Activated CD8-positive, alpha-beta T cell treated with anti-CD3 and anti-CD28 coated beads, Interleukin-2, amount 10 ng/mL, durations not matched to agents 7 days and 5 days (primary cell): ENCODE results near the gene SLFN14. TPM values are rescaled to one million over a fixed set of nuclear protein-coding genes. Genes with fewer than 3 reads are reported as not detected.
"Not testable (repeated sequence)": the region's sequence is repeated elsewhere in the genome, so short reads cannot be mapped to it uniquely, and the experiment has no call there.

Experiments used
- ATAC-seq: fragments of 150-1000 bp; cut with Tn5 transposase; one replicate; pipeline ENCODE4 v1.10.0; 2021; ENCODE audit warnings: moderate library complexity
- CTCF ChIA-PET: fragments of 350-600 bp; sonication (Branson Sonifier 250); formaldehyde crosslinking; loops from one replicate; lab custom pipeline; 2021; ENCODE audit warnings: antibody characterized with exemption; lab: Charles Lee
- POLR2A ChIA-PET: fragments of 350-600 bp; sonication (Branson Sonifier 250); formaldehyde crosslinking; loops from one replicate; lab custom pipeline; 2021; ENCODE audit warnings: antibody characterized with exemption; lab: Charles Lee
- DNase-seq: peaks from one replicate; pipeline ENCODE4 v3.0.0-alpha.2; 2020
- H3K27ac Mint-ChIP-seq: one replicate; pipeline ENCODE4 v1.8.0; 2021; ENCODE audit warnings: mild to moderate bottlenecking, mixed read lengths
- H3K27me3 Mint-ChIP-seq: one replicate; pipeline ENCODE4 v1.8.0; 2021; ENCODE audit warnings: low read depth, mixed read lengths
- H3K36me3 Mint-ChIP-seq: one replicate; pipeline ENCODE4 v1.8.0; 2021; ENCODE audit warnings: low read depth, mixed read lengths
- H3K4me1 Mint-ChIP-seq: one replicate; pipeline ENCODE4 v1.8.0; 2021; ENCODE audit warnings: low read depth, mixed read lengths
- H3K4me3 Mint-ChIP-seq: one replicate; pipeline ENCODE4 v1.8.0; 2021; ENCODE audit warnings: mild to moderate bottlenecking, mixed read lengths
- H3K9me3 Mint-ChIP-seq: one replicate; pipeline ENCODE4 v1.8.0; 2022; ENCODE audit warnings: mixed read lengths; ENCODE audit not compliant: insufficient read depth
- total RNA-seq, 2 experiments: library from RNA; stranded (reverse); gene quantifications; one replicate each; pipeline ENCODE4 v1.2.3, GENCODE V29; 2021

Gene SLFN14
- total RNA-seq, 2 experiments from 2014 or later: not detected

GRCh38 chr17:35586569-35587073 lies 26.0 kb upstream of the SLFN14 start:
- H3K27ac Mint-ChIP-seq: peak overlapping the region; percentile 96
- ChIA-PET CTCF (interaction anchor here (0.7 to 1.9 kb wide), 5 partner anchors 8 to 273 kb away, joined by 3 to 17 read pairs (median 6); partner anchors contain the start of genes PEX12 and SLFN12L), POLR2A (interaction anchor here (0.6 to 4.2 kb wide), 8 partner anchors 9 to 507 kb away, joined by 3 to 106 read pairs (median 4); partner anchors contain the start of genes PEX12, SLFN12L and TAF15)
- no peak for DNase-seq
- H3K36me3 Mint-ChIP-seq: peaks cover 6% of the 10 kb centered on the region
- no peaks in the 10 kb centered on the region for H3K9me3 Mint-ChIP-seq
- peak overlapping the region; percentile 89 for H3K4me3 Mint-ChIP-seq
- peak; percentile 9 for ATAC-seq
- peaks cover 29% of the 10 kb centered on the region for H3K4me1 Mint-ChIP-seq
- peaks cover 12% of the 10 kb centered on the region for H3K27me3 Mint-ChIP-seq

- no peak overlapping the region for H3K27ac Mint-ChIP-seq
- H3K36me3 Mint-ChIP-seq: peaks cover 3% of the 10 kb centered on the region
- H3K4me1 Mint-ChIP-seq: peaks cover 22% of the 10 kb centered on the region
- peaks cover 12% of the 10 kb centered on the region for H3K27me3 Mint-ChIP-seq
- ATAC-seq (no peak), DNase-seq (no peak)
- CTCF ChIA-PET: no interaction called here
- POLR2A ChIA-PET: no interaction called here
- H3K4me3 Mint-ChIP-seq: no peak overlapping the region
- no peaks in the 10 kb centered on the region for H3K9me3 Mint-ChIP-seq
These were observed 23.4 kb upstream of the SLFN14 start for GRCh38 chr17:35584061-35584460.

GRCh38 chr17:35578929-35579432 lies 18.4 kb upstream of the SLFN14 start:
- peaks cover 15% of the 10 kb centered on the region for H3K36me3 Mint-ChIP-seq
- ChIA-PET CTCF (interaction anchor here (1.1 to 2.6 kb wide), 13 partner anchors 8 to 459 kb away, joined by 4 to 18 read pairs (median 7); partner anchors contain the start of genes AP2B1, RAD51D and TAF15), POLR2A (interaction anchor here (0.5 to 6.2 kb wide), 20 partner anchors 9 to 365 kb away, joined by 3 to 106 read pairs (median 6); partner anchors contain the start of genes AP2B1, SLFN12L and SLFN5)
- H3K27me3 Mint-ChIP-seq: peaks cover 4% of the 10 kb centered on the region
- ATAC-seq: no peak
- peaks cover 28% of the 10 kb centered on the region for H3K4me1 Mint-ChIP-seq
- H3K27ac Mint-ChIP-seq: peak overlapping the region; percentile 96
- no peak for DNase-seq
- H3K9me3 Mint-ChIP-seq: no peaks in the 10 kb centered on the region
- H3K4me3 Mint-ChIP-seq: peak overlapping the region; percentile 93

- ChIA-PET POLR2A (interaction anchor here (0.6 to 6.2 kb wide), 20 partner anchors 10 to 365 kb away, joined by 3 to 106 read pairs (median 6); partner anchors contain the start of genes AP2B1, SLFN12L and SLFN5), CTCF (interaction anchor here (1.1 to 2.6 kb wide), 13 partner anchors 8 to 459 kb away, joined by 4 to 18 read pairs (median 7); partner anchors contain the start of genes AP2B1, RAD51D and TAF15)
- DNase-seq (peak; percentile 94), ATAC-seq (peak; percentile 96)
- peaks cover under 1% of the 10 kb centered on the region for H3K27me3 Mint-ChIP-seq
- peaks cover 15% of the 10 kb centered on the region for H3K36me3 Mint-ChIP-seq
- H3K27ac Mint-ChIP-seq: peak within 1 kb of the TSS; percentile 96
- no peaks in the 10 kb centered on the region for H3K9me3 Mint-ChIP-seq
- peak within 1 kb of the TSS; percentile 93 for H3K4me3 Mint-ChIP-seq
- peaks cover 28% of the 10 kb centered on the region for H3K4me1 Mint-ChIP-seq
These were observed 17.7 kb upstream of the SLFN14 start, which contains the start of gene PEX12 for GRCh38 chr17:35578197-35578928. TSS of gene PEX12 (minus strand) at chr17:35578571. CDS start at chr17:35578021, 550 bp downstream.

- Mint-ChIP-seq H3K4me3 (peak overlapping the region; percentile 93), H3K27me3 (no peaks in the 10 kb centered on the region), H3K9me3 (no peaks in the 10 kb centered on the region), H3K27ac (peak overlapping the region; percentile 96), H3K36me3 (peaks cover 15% of the 10 kb centered on the region), H3K4me1 (peaks cover 28% of the 10 kb centered on the region)
- CTCF ChIA-PET: interaction anchor here (1.4 to 2.6 kb wide), 8 partner anchors 9 to 265 kb away, joined by 5 to 18 read pairs (median 10); partner anchors contain the start of gene AP2B1
- POLR2A ChIA-PET: interaction anchor here (0.7 to 6.2 kb wide), 16 partner anchors 10 to 364 kb away, joined by 3 to 106 read pairs (median 6); partner anchors contain the start of genes AP2B1, SLFN12L and SLFN5
- DNase-seq (peak; percentile 37), ATAC-seq (peak; percentile 10)
These were observed 17.2 kb upstream of the SLFN14 start for GRCh38 chr17:35577830-35578196.

- H3K4me1 Mint-ChIP-seq: peaks cover 31% of the 10 kb centered on the region
- H3K36me3 Mint-ChIP-seq: peaks cover 18% of the 10 kb centered on the region
- CTCF ChIA-PET: interaction anchor here (0.6 to 1.6 kb wide), 2 partner anchors 12 to 73 kb away, joined by 3 to 6 read pairs; no protein-coding TSS in a partner anchor
- H3K9me3 Mint-ChIP-seq: no peaks in the 10 kb centered on the region
- H3K27ac Mint-ChIP-seq: no peak overlapping the region
- no peak overlapping the region for H3K4me3 Mint-ChIP-seq
- DNase-seq (no peak), ATAC-seq (no peak)
- POLR2A ChIA-PET: interaction anchor here (6.2 kb wide), 1 partner anchor 12 kb away, joined by 106 read pairs; the partner anchor contains the start of gene AP2B1
- no peaks in the 10 kb centered on the region for H3K27me3 Mint-ChIP-seq
These were observed 15.1 kb upstream of the SLFN14 start for GRCh38 chr17:35575759-35576158.

GRCh38 chr17:35569405-35569804 lies 8.8 kb upstream of the SLFN14 start:
- DNase-seq (no peak), ATAC-seq (no peak)
- peak overlapping the region; percentile 90 for H3K4me3 Mint-ChIP-seq
- H3K27ac Mint-ChIP-seq: peak overlapping the region; percentile 51
- H3K9me3 Mint-ChIP-seq: no peaks in the 10 kb centered on the region
- H3K27me3 Mint-ChIP-seq: peaks cover 12% of the 10 kb centered on the region
- H3K36me3 Mint-ChIP-seq: peaks cover 14% of the 10 kb centered on the region
- H3K4me1 Mint-ChIP-seq: peaks cover 32% of the 10 kb centered on the region
- ChIA-PET CTCF (no interaction called here), POLR2A (interaction anchor here (4.1 kb wide), 1 partner anchor 9 kb away, joined by 24 read pairs; the partner anchor contains the start of gene PEX12)

GRCh38 chr17:35568561-35568960 lies 7.9 kb upstream of the SLFN14 start:
- POLR2A ChIA-PET: interaction anchor here (0.7 to 4.1 kb wide), 6 partner anchors 8 to 195 kb away, joined by 3 to 24 read pairs (median 4); partner anchors contain the start of genes AP2B1, PEX12, SLFN11 and SLFN12L
- Mint-ChIP-seq H3K9me3 (no peaks in the 10 kb centered on the region), H3K4me3 (peak overlapping the region; percentile 90), H3K4me1 (peaks cover 32% of the 10 kb centered on the region), H3K27me3 (peaks cover 20% of the 10 kb centered on the region), H3K27ac (peak overlapping the region; percentile 96), H3K36me3 (peaks cover 13% of the 10 kb centered on the region)
- peak; percentile 31 for ATAC-seq
- CTCF ChIA-PET: no interaction called here
- DNase-seq: peak; percentile 41

- ChIA-PET CTCF (no interaction called here), POLR2A (interaction anchor here (0.8 to 4.1 kb wide), 3 partner anchors 12 to 25 kb away, joined by 3 to 24 read pairs (median 3); partner anchors contain the start of gene PEX12)
- H3K4me1 Mint-ChIP-seq: peaks cover 32% of the 10 kb centered on the region
- peaks cover 10% of the 10 kb centered on the region for H3K36me3 Mint-ChIP-seq
- no peaks in the 10 kb centered on the region for H3K9me3 Mint-ChIP-seq
- peak overlapping the region; percentile 90 for H3K4me3 Mint-ChIP-seq
- DNase-seq (no peak), ATAC-seq (no peak)
- H3K27ac Mint-ChIP-seq: peak overlapping the region; percentile 53
- peaks cover 23% of the 10 kb centered on the region for H3K27me3 Mint-ChIP-seq
These were observed 6.3 kb upstream of the SLFN14 start for GRCh38 chr17:35566968-35567367.

GRCh38 chr17:35563181-35563580 lies 2.6 kb upstream of the SLFN14 start:
- POLR2A ChIA-PET, H3K4me3 Mint-ChIP-seq, ATAC-seq, H3K9me3 Mint-ChIP-seq, H3K27ac Mint-ChIP-seq, DNase-seq, H3K36me3 Mint-ChIP-seq: not testable (repeated sequence)
- CTCF ChIA-PET: interaction anchor here (1.6 kb wide), 1 partner anchor 13 kb away, joined by 6 read pairs; no protein-coding TSS in a partner anchor
- peaks cover 35% of the 10 kb centered on the region for H3K27me3 Mint-ChIP-seq
- H3K4me1 Mint-ChIP-seq: peaks cover 10% of the 10 kb centered on the region
